ENCODE results near the gene TTC36. TPM values are rescaled to one million over a fixed set of nuclear protein-coding genes. Genes with fewer than 3 reads are reported as not detected.

TTC36 gene
- total RNA-seq, 1 donor: 0.81 TPM

Other genes starting within 250 kb of the TTC36 start
- gene CD3E, start 222.7 kb upstream of the TTC36 start, total RNA-seq (ENCODE audit: low replicate concordance): not detected in 2 replicates
- not detected in 2 replicates for gene CD3D, start 184.8 kb upstream of the TTC36 start, total RNA-seq (ENCODE audit: low replicate concordance)
- gene CD3G, start 183.1 kb upstream of the TTC36 start, total RNA-seq (ENCODE audit: low replicate concordance): not detected in 2 replicates
- gene UBE4A, start 167.9 kb upstream of the TTC36 start, total RNA-seq (ENCODE audit: low replicate concordance): 25.7 and 74.8 TPM in 2 replicates
- gene ATP5MG, start 125.9 kb upstream of the TTC36 start, total RNA-seq (ENCODE audit: low replicate concordance): 55.2 and 72.8 TPM in 2 replicates
- 38.9 and 49.8 TPM in 2 replicates for gene KMT2A, start 91.0 kb upstream of the TTC36 start, total RNA-seq (ENCODE audit: low replicate concordance)
- gene TMEM25, start 3.7 kb downstream of the TTC36 start, total RNA-seq (ENCODE audit: low replicate concordance): 7.7 and 10.3 TPM in 2 replicates
- gene IFT46, start 38.5 kb downstream of the TTC36 start, total RNA-seq (ENCODE audit: low replicate concordance): 46.5 and 66.6 TPM in 2 replicates
- gene ARCN1, start 44.9 kb downstream of the TTC36 start, total RNA-seq (ENCODE audit: low replicate concordance): 72.4 and 210 TPM in 2 replicates
- 49.1 and 93.5 TPM in 2 replicates for gene PHLDB1, start 80.1 kb downstream of the TTC36 start, total RNA-seq (ENCODE audit: low replicate concordance)
- not detected in 2 replicates for gene TREH, start 152.2 kb downstream of the TTC36 start, total RNA-seq (ENCODE audit: low replicate concordance)